Mesodermal cell (in vitro differentiated cells): ENCODE measurements around the gene POSTN. TPM values are rescaled to one million over a fixed set of nuclear protein-coding genes. Genes with fewer than 3 reads are reported as not detected.

ENCODE experiments used
- H3K27ac ChIP-seq: 2 replicates; pipeline ENCODE4 v1.7.0; 2013; ENCODE audit warnings: mild to moderate bottlenecking, low read depth, low read length, moderate library complexity; ENCODE audit not compliant: severe bottlenecking
- H3K36me3 ChIP-seq: 2 replicates; pipeline ENCODE4 v1.7.1; 2013; ENCODE audit warnings: mild to moderate bottlenecking, low read length, moderate library complexity; ENCODE audit not compliant: control insufficient read depth, insufficient read depth
- H3K4me1 ChIP-seq: one replicate; pipeline ENCODE4 v1.7.1; 2013; ENCODE audit warnings: mild to moderate bottlenecking, low read length; ENCODE audit not compliant: insufficient read depth, control insufficient read depth, poor library complexity, severe bottlenecking
- H3K4me3 ChIP-seq: 2 replicates; pipeline ENCODE4 v1.7.0; 2013; ENCODE audit warnings: low read length, control low read depth, mild to moderate bottlenecking; ENCODE audit not compliant: insufficient read depth, poor library complexity, severe bottlenecking; ENCODE audit errors: extremely low read depth
- H3K9me3 ChIP-seq: 2 replicates; pipeline ENCODE4 v1.7.1; 2013; ENCODE audit warnings: mild to moderate bottlenecking, low read length, moderate library complexity; ENCODE audit not compliant: control insufficient read depth
- WGBS, 2 experiments: methylation state at CpG; one replicate each; pipeline ENCODE4 v1.1.5; 2013; ENCODE audit warnings: missing lambda C conversion rate in 2 of 2; ENCODE audit not compliant: insufficient coverage in 2 of 2; 5-methylcytosine and 5-hydroxymethylcytosine counted together
- polyA plus RNA-seq, 2 experiments: library from polyadenylated mRNA; stranded (reverse); fragments of 50-300 nt; gene quantifications; one replicate each; pipeline ENCODE4 v1.2.3, GENCODE V29; 2013

The POSTN gene
- polyA plus RNA-seq (2013, experiment 1 of 2) = 45.0 TPM
- 41.1 TPM for polyA plus RNA-seq (2013, experiment 2 of 2)

GRCh38 chr13:37598597-37598996, at the start of gene POSTN:
Gene POSTN, minus strand, starts transcription at chr13:37598768. Its CDS starts 42 bp downstream, at chr13:37598726.
- Histone ChIP-seq H3K36me3 (no peaks in the 10 kb centered on the region), H3K4me1 (peaks cover 8% of the 10 kb centered on the region), H3K4me3 (peak within 1 kb of the TSS; percentile 9), H3K27ac (no peak within 1 kb of the TSS), H3K9me3 (no peaks in the 10 kb centered on the region)
- 8 to 14% methylated on average over 2 of the region's 6 CpGs for WGBS, 2 experiments

- H3K27ac ChIP-seq = peak overlapping the region; percentile 84
Observed at GRCh38 chr13:37647031-37647650, 48.6 kb upstream of the POSTN start.

GRCh38 chr13:37646531-37646930, 48.0 kb upstream of the POSTN start:
- H3K4me3 ChIP-seq = no peak overlapping the region
- peak overlapping the region; percentile 84 for H3K27ac ChIP-seq
- H3K36me3 ChIP-seq = no peaks in the 10 kb centered on the region
- H3K4me1 ChIP-seq = peaks cover 27% of the 10 kb centered on the region
- no peaks in the 10 kb centered on the region for H3K9me3 ChIP-seq
- no CpG with 5 or more reads among the region's 3 CpGs for WGBS, 2 experiments

More at GRCh38 chr13:37647031-37647650, 48.6 kb upstream of the POSTN start:
- WGBS, 2 experiments = 31 to 42% methylated on average over 5 of the region's 5 CpGs
- Histone ChIP-seq H3K36me3 (no peaks in the 10 kb centered on the region), H3K4me3 (no peak overlapping the region), H3K9me3 (no peaks in the 10 kb centered on the region), H3K4me1 (peaks cover 27% of the 10 kb centered on the region)

- H3K9me3 ChIP-seq = no peaks in the 10 kb centered on the region
- 35 to 50% methylated on average over 4 to 7 of the region's 7 CpGs for WGBS, 2 experiments
- H3K27ac ChIP-seq = peak overlapping the region; percentile 80
- H3K36me3 ChIP-seq = no peaks in the 10 kb centered on the region
- H3K4me1 ChIP-seq = peaks cover 27% of the 10 kb centered on the region
- H3K4me3 ChIP-seq = no peak overlapping the region
Observed at GRCh38 chr13:37645181-37645740, 46.7 kb upstream of the POSTN start.

- peaks cover 15% of the 10 kb centered on the region for H3K4me1 ChIP-seq
- no peak overlapping the region for H3K27ac ChIP-seq
- H3K36me3 ChIP-seq = no peaks in the 10 kb centered on the region
- WGBS, 2 experiments = 91 to 100% methylated on average over 1 to 2 of the region's 2 CpGs
- no peaks in the 10 kb centered on the region for H3K9me3 ChIP-seq
- H3K4me3 ChIP-seq = no peak overlapping the region
Observed at GRCh38 chr13:37641391-37641790, 42.8 kb upstream of the POSTN start.

GRCh38 chr13:37640499-37640898, 41.9 kb upstream of the POSTN start:
- WGBS, 2 experiments = no CpG with 5 or more reads among the region's 2 CpGs
- Histone ChIP-seq H3K4me3 (no peak overlapping the region), H3K36me3 (no peaks in the 10 kb centered on the region), H3K9me3 (no peaks in the 10 kb centered on the region), H3K4me1 (peaks cover 7% of the 10 kb centered on the region), H3K27ac (no peak overlapping the region)

GRCh38 chr13:37636701-37637100, 38.1 kb upstream of the POSTN start:
- Histone ChIP-seq H3K4me1 (no peaks in the 10 kb centered on the region), H3K27ac (no peak overlapping the region), H3K9me3 (no peaks in the 10 kb centered on the region), H3K36me3 (no peaks in the 10 kb centered on the region), H3K4me3 (no peak overlapping the region)
- WGBS, 2 experiments = 76 to 87% methylated on average over 2 to 3 of the region's 8 CpGs

- Histone ChIP-seq H3K36me3 (no peaks in the 10 kb centered on the region), H3K4me3 (no peak overlapping the region), H3K9me3 (no peaks in the 10 kb centered on the region), H3K4me1 (no peaks in the 10 kb centered on the region), H3K27ac (no peak overlapping the region)
- WGBS, 2 experiments = 88 to 100% methylated on average over 4 of the region's 5 CpGs
Observed at GRCh38 chr13:37632294-37632693, 33.7 kb upstream of the POSTN start.

- no peaks in the 10 kb centered on the region for H3K4me1 ChIP-seq
- no peak overlapping the region for H3K4me3 ChIP-seq
- 100% methylated on average over 1 of the region's 4 CpGs; no CpG with 5 or more reads in 1 of the 2 experiments for WGBS, 2 experiments
- H3K9me3 ChIP-seq = no peaks in the 10 kb centered on the region
- no peaks in the 10 kb centered on the region for H3K36me3 ChIP-seq
- H3K27ac ChIP-seq = no peak overlapping the region
Observed at GRCh38 chr13:37627428-37627827, 28.9 kb upstream of the POSTN start.

GRCh38 chr13:37621811-37622361, 23.3 kb upstream of the POSTN start:
- H3K4me1 ChIP-seq = peaks cover 13% of the 10 kb centered on the region
- no peak overlapping the region for H3K4me3 ChIP-seq
- H3K27ac ChIP-seq = no peak overlapping the region
- 100% methylated on average over 1 of the region's 3 CpGs for WGBS, 2 experiments
- H3K36me3 ChIP-seq = no peaks in the 10 kb centered on the region
- H3K9me3 ChIP-seq = no peaks in the 10 kb centered on the region

GRCh38 chr13:37618554-37618953, 20.0 kb upstream of the POSTN start:
- H3K36me3 ChIP-seq = no peaks in the 10 kb centered on the region
- H3K4me3 ChIP-seq = no peak overlapping the region
- peaks cover 21% of the 10 kb centered on the region for H3K4me1 ChIP-seq
- WGBS, 2 experiments = 100% methylated on average over 1 of the region's 2 CpGs; no CpG with 5 or more reads in 1 of the 2 experiments
- H3K9me3 ChIP-seq = no peaks in the 10 kb centered on the region
- H3K27ac ChIP-seq = no peak overlapping the region
